Endodermal cell (in vitro differentiated cells): ENCODE results near the gene RNF212B. TPM values are rescaled to one million over a fixed set of nuclear protein-coding genes. Genes with fewer than 3 reads are reported as not detected.
"Not testable (repeated sequence)": the region's sequence is repeated elsewhere in the genome, so short reads cannot be mapped to it uniquely, and the experiment has no call there.

Source experiments
- DNase-seq: peaks from one replicate; pipeline ENCODE4 v3.0.0-alpha.2; 2017
- H3K27ac ChIP-seq: 2 replicates; pipeline ENCODE4 v1.5.1; 2013; ENCODE audit warnings: mild to moderate bottlenecking, low read depth, low read length, moderate library complexity
- H3K27me3 ChIP-seq: 2 replicates; pipeline ENCODE4 v1.6.1; 2013; ENCODE audit warnings: mild to moderate bottlenecking, low read length, moderate library complexity; ENCODE audit not compliant: insufficient read depth, control insufficient read depth, poor library complexity, severe bottlenecking
- H3K36me3 ChIP-seq: 2 replicates; pipeline ENCODE4 v1.7.0; 2013; ENCODE audit warnings: mild to moderate bottlenecking, low read length, moderate library complexity; ENCODE audit not compliant: control insufficient read depth, insufficient read depth
- H3K4me1 ChIP-seq: one replicate; pipeline ENCODE4 v1.7.0; 2013; ENCODE audit warnings: low read length; ENCODE audit not compliant: control insufficient read depth, insufficient read depth
- H3K4me3 ChIP-seq: 2 replicates; pipeline ENCODE4 v1.5.1; 2013; ENCODE audit warnings: mild to moderate bottlenecking, low read length, moderate library complexity
- H3K9ac ChIP-seq: 2 replicates; pipeline ENCODE4 v1.6.1; 2013; ENCODE audit warnings: mild to moderate bottlenecking, low read length, moderate library complexity; ENCODE audit not compliant: poor library complexity, severe bottlenecking; ENCODE audit errors: extremely low read depth
- H3K9me3 ChIP-seq: 2 replicates; pipeline ENCODE4 v1.6.1; 2013; ENCODE audit warnings: mild to moderate bottlenecking, low read length, moderate library complexity; ENCODE audit not compliant: control insufficient read depth
- H3K27ac Mint-ChIP-seq: 2 replicates; pipeline ENCODE4 v1.8.0; 2020; ENCODE audit warnings: mixed read lengths
- H3K27me3 Mint-ChIP-seq: 2 replicates; pipeline ENCODE4 v1.8.0; 2021; ENCODE audit warnings: mild to moderate bottlenecking, mixed read lengths; ENCODE audit not compliant: insufficient read depth
- H3K36me3 Mint-ChIP-seq: 2 replicates; pipeline ENCODE4 v1.8.0; 2020; ENCODE audit warnings: low read depth, mixed read lengths
- H3K4me1 Mint-ChIP-seq: 2 replicates; pipeline ENCODE4 v1.8.0; 2020; ENCODE audit warnings: mixed read lengths
- H3K4me3 Mint-ChIP-seq: 2 replicates; pipeline ENCODE4 v1.8.0; 2020; ENCODE audit warnings: mild to moderate bottlenecking, moderate library complexity, mixed read lengths
- H3K9me3 Mint-ChIP-seq: 2 replicates; pipeline ENCODE4 v1.8.0; 2020; ENCODE audit warnings: mild to moderate bottlenecking, mixed read lengths
- WGBS, 2 experiments: methylation state at CpG; one replicate each; pipeline versions ENCODE4 v1.1.5 to v1.1.7; 2013; ENCODE audit warnings: missing lambda C conversion rate in 2 of 2, mixed read lengths in 1 of 2; ENCODE audit not compliant: insufficient coverage in 1 of 2, insufficient read length in 1 of 2; 5-methylcytosine and 5-hydroxymethylcytosine counted together
- total RNA-seq, 2 donors: library from RNA; stranded (reverse); fragmentation: NEBNext Ultra II Directional in 1 of 2; extraction: Animal tissue kit (Norgen Biotek cat#: 25700) in 1 of 2; gene quantifications; 2 replicates in 1 of 2; 3 replicates in 1 of 2; pipeline ENCODE4 v1.2.1, GENCODE V29; 2021
- TF ChIP-seq, protein P1 (sequence below): fragments of 200-600 bp; sonication (generic); conservative IDR thresholded peaks from 2 replicates; pipeline ENCODE4 v1.5.0; 2021; ENCODE audit warnings: antibody characterized with exemption, mild to moderate bottlenecking

Gene RNF212B
- total RNA-seq, 2 donors from 2014 or later = not detected

DNA sequence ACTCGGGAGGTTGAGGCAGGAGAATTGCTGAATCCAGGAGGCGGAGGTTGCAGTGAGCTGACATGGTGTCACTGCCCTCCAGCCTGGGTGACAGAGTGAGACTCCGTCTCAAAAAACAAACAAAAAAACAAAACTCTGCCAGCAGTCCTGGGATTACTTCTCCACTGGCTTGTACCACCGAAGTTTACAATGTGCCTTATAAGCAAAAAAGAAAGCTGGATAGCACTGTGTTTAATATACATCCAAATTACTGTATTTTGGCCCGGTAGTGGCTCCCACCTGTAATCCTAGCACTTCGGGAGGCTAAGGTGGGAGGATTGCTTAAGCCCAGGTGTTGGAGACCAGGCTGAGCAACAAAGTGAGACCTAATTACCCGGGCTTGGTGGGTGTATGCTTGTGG lies 31.5 kb downstream of the RNF212B start:
- H3K36me3 Mint-ChIP-seq = no peaks in the 10 kb centered on the region
- Histone ChIP-seq H3K36me3 (no peaks in the 10 kb centered on the region), H3K4me3 (no peak overlapping the region), H3K9ac (no peak overlapping the region), H3K27ac (no peak overlapping the region), H3K4me1 (no peaks in the 10 kb centered on the region), H3K9me3 (no peaks in the 10 kb centered on the region), H3K27me3 (peaks cover 4% of the 10 kb centered on the region)
- H3K9me3 Mint-ChIP-seq = no peaks in the 10 kb centered on the region
- no peaks in the 10 kb centered on the region for H3K4me1 Mint-ChIP-seq
- 94 to 97% methylated on average over 3 to 7 of the region's 7 CpGs for WGBS, 2 experiments
- H3K4me3 Mint-ChIP-seq = no peak overlapping the region
- H3K27ac Mint-ChIP-seq = no peak overlapping the region
- TF ChIP-seq, protein P1, sequence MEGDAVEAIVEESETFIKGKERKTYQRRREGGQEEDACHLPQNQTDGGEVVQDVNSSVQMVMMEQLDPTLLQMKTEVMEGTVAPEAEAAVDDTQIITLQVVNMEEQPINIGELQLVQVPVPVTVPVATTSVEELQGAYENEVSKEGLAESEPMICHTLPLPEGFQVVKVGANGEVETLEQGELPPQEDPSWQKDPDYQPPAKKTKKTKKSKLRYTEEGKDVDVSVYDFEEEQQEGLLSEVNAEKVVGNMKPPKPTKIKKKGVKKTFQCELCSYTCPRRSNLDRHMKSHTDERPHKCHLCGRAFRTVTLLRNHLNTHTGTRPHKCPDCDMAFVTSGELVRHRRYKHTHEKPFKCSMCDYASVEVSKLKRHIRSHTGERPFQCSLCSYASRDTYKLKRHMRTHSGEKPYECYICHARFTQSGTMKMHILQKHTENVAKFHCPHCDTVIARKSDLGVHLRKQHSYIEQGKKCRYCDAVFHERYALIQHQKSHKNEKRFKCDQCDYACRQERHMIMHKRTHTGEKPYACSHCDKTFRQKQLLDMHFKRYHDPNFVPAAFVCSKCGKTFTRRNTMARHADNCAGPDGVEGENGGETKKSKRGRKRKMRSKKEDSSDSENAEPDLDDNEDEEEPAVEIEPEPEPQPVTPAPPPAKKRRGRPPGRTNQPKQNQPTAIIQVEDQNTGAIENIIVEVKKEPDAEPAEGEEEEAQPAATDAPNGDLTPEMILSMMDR = no peak
- no peak for DNase-seq
- H3K27me3 Mint-ChIP-seq = peaks cover 67% of the 10 kb centered on the region

DNA sequence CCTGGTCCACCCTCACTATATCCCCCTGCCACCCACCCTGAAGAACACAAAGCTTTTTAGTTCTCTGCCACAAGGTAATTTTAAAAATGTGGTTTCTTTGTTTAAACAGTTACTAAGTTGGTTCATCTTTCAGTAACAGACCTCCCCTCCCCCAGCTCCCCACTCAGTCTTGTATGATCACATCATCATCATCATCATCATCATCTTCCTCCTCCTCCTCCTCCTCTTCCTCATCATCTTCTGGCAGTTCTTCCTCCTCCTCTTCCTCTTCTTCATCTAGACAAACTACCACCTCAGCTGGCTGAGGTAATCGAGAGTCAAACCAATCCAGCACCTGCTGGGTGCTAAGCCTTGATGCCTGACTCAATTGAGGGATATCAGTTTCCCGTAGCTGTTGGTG lies 37.7 kb downstream of the RNF212B start:
- Histone ChIP-seq H3K4me3 (no peak overlapping the region), H3K36me3 (no peaks in the 10 kb centered on the region), H3K4me1 (no peaks in the 10 kb centered on the region), H3K27ac (no peak overlapping the region), H3K9me3 (no peaks in the 10 kb centered on the region), H3K27me3 (no peaks in the 10 kb centered on the region), H3K9ac (no peak overlapping the region)
- WGBS, 2 experiments = 93 to 100% methylated on average over 2 of the region's 2 CpGs
- DNase-seq = no peak
- Mint-ChIP-seq H3K4me1 (peaks cover 11% of the 10 kb centered on the region), H3K27me3 (peaks cover 44% of the 10 kb centered on the region), H3K36me3 (peaks cover 30% of the 10 kb centered on the region), H3K27ac (no peak overlapping the region), H3K9me3 (no peaks in the 10 kb centered on the region), H3K4me3 (no peak overlapping the region)
- TF ChIP-seq, protein P1 = no peak

DNA sequence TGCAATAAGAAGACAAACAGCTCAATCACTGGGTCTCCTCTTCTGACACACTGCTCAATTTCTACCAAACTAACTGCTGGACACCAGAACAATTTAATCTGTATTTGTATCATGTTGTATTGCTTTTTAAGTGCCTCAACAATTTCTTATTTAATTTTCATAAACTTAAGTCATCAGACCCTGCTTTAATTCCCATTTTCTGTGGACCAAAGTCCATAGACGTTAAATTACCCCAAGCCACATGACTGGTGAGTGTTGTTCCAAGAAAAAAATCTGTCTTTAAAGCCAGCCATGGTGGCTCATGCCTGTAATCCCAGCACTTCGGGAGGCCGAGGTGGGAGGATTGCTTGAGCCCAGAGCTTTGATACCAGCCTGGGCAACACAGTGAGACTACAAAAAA lies 39.5 kb downstream of the RNF212B start:
- Histone ChIP-seq H3K27me3 (no peaks in the 10 kb centered on the region), H3K9me3 (no peaks in the 10 kb centered on the region), H3K4me3 (no peak overlapping the region), H3K27ac (no peak overlapping the region), H3K36me3 (no peaks in the 10 kb centered on the region), H3K9ac (no peak overlapping the region), H3K4me1 (no peaks in the 10 kb centered on the region)
- H3K4me3 Mint-ChIP-seq = no peak overlapping the region
- 98 to 100% methylated on average over 3 of the region's 3 CpGs for WGBS, 2 experiments
- no peaks in the 10 kb centered on the region for H3K9me3 Mint-ChIP-seq
- TF ChIP-seq, protein P1 = no peak
- peaks cover 18% of the 10 kb centered on the region for H3K4me1 Mint-ChIP-seq
- H3K27me3 Mint-ChIP-seq = peaks cover 31% of the 10 kb centered on the region
- no peak overlapping the region for H3K27ac Mint-ChIP-seq
- H3K36me3 Mint-ChIP-seq = peaks cover 32% of the 10 kb centered on the region
- DNase-seq = no peak

DNA sequence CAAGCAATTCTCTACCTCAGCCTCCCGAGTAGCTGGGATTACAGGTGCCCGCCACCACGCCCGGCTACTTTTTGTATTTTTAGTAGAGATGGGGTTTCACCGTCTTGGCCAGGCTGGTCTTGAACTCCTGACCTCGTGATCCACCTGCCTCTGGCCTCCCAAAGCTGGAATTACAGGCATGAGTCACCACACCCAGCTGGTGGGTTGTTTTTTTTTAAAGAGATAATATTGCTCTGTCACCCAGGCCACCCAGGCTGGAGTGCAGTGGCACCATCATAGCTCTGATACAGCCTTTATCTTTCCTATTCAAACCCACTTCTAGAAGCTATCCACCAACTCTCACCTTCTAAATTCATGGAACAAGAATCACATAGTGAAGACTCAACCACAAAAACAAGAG lies 40.2 kb downstream of the RNF212B start:
- 91 to 95% methylated on average over 5 to 6 of the region's 6 CpGs for WGBS, 2 experiments
- H3K4me3 Mint-ChIP-seq, H3K9me3 Mint-ChIP-seq: not testable (repeated sequence)

More for the DNA sequence above, 40.2 kb downstream of the RNF212B start:
- H3K27me3 ChIP-seq, H3K4me1 ChIP-seq, H3K27ac ChIP-seq, H3K36me3 ChIP-seq, H3K4me3 ChIP-seq, H3K9ac ChIP-seq, H3K9me3 ChIP-seq, DNase-seq, H3K27ac Mint-ChIP-seq: not testable (repeated sequence)
- Mint-ChIP-seq H3K36me3 (peaks cover 32% of the 10 kb centered on the region), H3K4me1 (peaks cover 20% of the 10 kb centered on the region), H3K27me3 (peaks cover 27% of the 10 kb centered on the region)
